Left ventricle myocardium inferior (tissue), 1 donor: ENCODE data around the gene PPARD. TPM values are rescaled to one million over a fixed set of nuclear protein-coding genes. Genes with fewer than 3 reads are reported as not detected.

Experiments
- DNase-seq: peaks from one replicate; pipeline ENCODE4 v3.0.0-alpha.2; 2020
- H3K27ac ChIP-seq: fragments of 200-600 bp; replicated peaks from 2 replicates; pipeline ENCODE4 v1.8.0; 2021
- H3K27me3 ChIP-seq: fragments of 200-600 bp; 2 replicates; pipeline ENCODE4 v1.8.0; 2021; ENCODE audit warnings: low read depth
- H3K36me3 ChIP-seq: fragments of 200-600 bp; 2 replicates; pipeline ENCODE4 v1.8.0; 2021
- H3K4me1 ChIP-seq: fragments of 200-600 bp; 2 replicates; pipeline ENCODE4 v1.8.0; 2021
- H3K4me3 ChIP-seq: fragments of 200-600 bp; 2 replicates; pipeline ENCODE4 v1.8.0; 2021; ENCODE audit warnings: mild to moderate bottlenecking, moderate library complexity
- H3K9me3 ChIP-seq: fragments of 200-600 bp; replicated peaks from 2 replicates; pipeline ENCODE4 v1.8.0; 2021
- CTCF ChIP-seq: fragments of 200-600 bp; IDR thresholded peaks from 2 replicates; pipeline ENCODE4 v1.8.0; 2021; ENCODE audit warnings: antibody characterized with exemption, mild to moderate bottlenecking, borderline replicate concordance
- intact Hi-C: fragments of 100-400 bp; cut with micrococcal nuclease; formaldehyde crosslinking; loops from one replicate; pipeline ENCODE4 v1.11.0; 2022
- microRNA-seq: library from miRNA; unstranded; fragments of <30 nt; microRNA quantifications from one replicate; pipeline ENCODE4 v1.2.0, GENCODE V29; 2020
- total RNA-seq: library from RNA; stranded (reverse); fragmentation: NEBNext Ultra II Directional; extraction: Animal tissue kit (Norgen Biotek cat#: 25700); gene quantifications from one replicate; pipeline ENCODE4 v1.2.1, GENCODE V29; 2021
- donor health status: DM: no; HTN: yes; CAD: no; lungs with severe emphysema.

Gene PPARD
- total RNA-seq, 1 donor from 2014 or later: 14.9 TPM

GRCh38 chr6:35474942-35475570 is 132.7 kb downstream of the PPARD start:
- no peak overlapping the region for H3K4me3 ChIP-seq
- intact Hi-C loops: no loop called here
- peaks cover 35% of the 10 kb centered on the region for H3K4me1 ChIP-seq
- H3K9me3 ChIP-seq: no peaks in the 10 kb centered on the region
- no peaks in the 10 kb centered on the region for H3K27me3 ChIP-seq
- no peak for TF ChIP-seq CTCF
- no peak for DNase-seq
- no peak overlapping the region for H3K27ac ChIP-seq
- peaks cover 90% of the 10 kb centered on the region for H3K36me3 ChIP-seq

GRCh38 chr6:35475573-35475972 is 133.2 kb downstream of the PPARD start:
- H3K4me1 ChIP-seq: peaks cover 32% of the 10 kb centered on the region

GRCh38 chr6:35476004-35476403 is 133.6 kb downstream of the PPARD start:
- no peak for DNase-seq
- intact Hi-C loops: no loop called here
- Histone ChIP-seq H3K27ac (no peak overlapping the region), H3K27me3 (no peaks in the 10 kb centered on the region), H3K36me3 (peaks cover 86% of the 10 kb centered on the region), H3K4me1 (peaks cover 33% of the 10 kb centered on the region), H3K4me3 (no peak overlapping the region), H3K9me3 (no peaks in the 10 kb centered on the region)
- TF ChIP-seq CTCF: no peak

More at GRCh38 chr6:35475573-35475972, 133.2 kb downstream of the PPARD start:
- H3K4me3 ChIP-seq: no peak overlapping the region
- no peaks in the 10 kb centered on the region for H3K9me3 ChIP-seq
- no peak for TF ChIP-seq CTCF
- intact Hi-C loops: no loop called here
- H3K27me3 ChIP-seq: no peaks in the 10 kb centered on the region
- H3K36me3 ChIP-seq: peaks cover 90% of the 10 kb centered on the region
- no peak overlapping the region for H3K27ac ChIP-seq
- no peak for DNase-seq

- no peak for TF ChIP-seq CTCF
- Histone ChIP-seq H3K36me3 (peaks cover 75% of the 10 kb centered on the region), H3K27ac (no peak overlapping the region), H3K4me1 (peaks cover 32% of the 10 kb centered on the region), H3K4me3 (no peak overlapping the region), H3K9me3 (no peaks in the 10 kb centered on the region), H3K27me3 (no peaks in the 10 kb centered on the region)
- DNase-seq: no peak
- intact Hi-C loops: no loop called here
These were observed 134.7 kb downstream of the PPARD start for GRCh38 chr6:35477028-35477427.

Small RNA genes within 50 kb of the gene (microRNA-seq; reads per million reads assigned to microRNA genes)
- not detected for gene MIR7111

Other genes starting within 250 kb of the PPARD start
- gene TCP11, start 201.2 kb upstream of the PPARD start, total RNA-seq: not detected
- 8.8 TPM for gene SCUBE3, start 128.6 kb upstream of the PPARD start, total RNA-seq
- 38.7 TPM for gene ZNF76, start 82.8 kb upstream of the PPARD start, total RNA-seq
- gene DEF6, start 44.7 kb upstream of the PPARD start, total RNA-seq: 1.0 TPM
- 3.7 TPM for gene FANCE, start 109.8 kb downstream of the PPARD start, total RNA-seq
- gene RPL10A, start 125.8 kb downstream of the PPARD start, total RNA-seq: 552 TPM
- gene TEAD3, start 154.5 kb downstream of the PPARD start, total RNA-seq: 28.0 TPM
- not detected for gene TULP1, start 170.3 kb downstream of the PPARD start, total RNA-seq